GM18861 (cell line): ENCODE measurements around the gene RNF39.

Experiments used
- ATAC-seq: cut with Tn5 transposase; IDR thresholded peaks from one replicate; pipeline ENCODE4 v1.9.1; 2021; ENCODE audit not compliant: unreplicated experiment

The RNF39 gene

DNA sequence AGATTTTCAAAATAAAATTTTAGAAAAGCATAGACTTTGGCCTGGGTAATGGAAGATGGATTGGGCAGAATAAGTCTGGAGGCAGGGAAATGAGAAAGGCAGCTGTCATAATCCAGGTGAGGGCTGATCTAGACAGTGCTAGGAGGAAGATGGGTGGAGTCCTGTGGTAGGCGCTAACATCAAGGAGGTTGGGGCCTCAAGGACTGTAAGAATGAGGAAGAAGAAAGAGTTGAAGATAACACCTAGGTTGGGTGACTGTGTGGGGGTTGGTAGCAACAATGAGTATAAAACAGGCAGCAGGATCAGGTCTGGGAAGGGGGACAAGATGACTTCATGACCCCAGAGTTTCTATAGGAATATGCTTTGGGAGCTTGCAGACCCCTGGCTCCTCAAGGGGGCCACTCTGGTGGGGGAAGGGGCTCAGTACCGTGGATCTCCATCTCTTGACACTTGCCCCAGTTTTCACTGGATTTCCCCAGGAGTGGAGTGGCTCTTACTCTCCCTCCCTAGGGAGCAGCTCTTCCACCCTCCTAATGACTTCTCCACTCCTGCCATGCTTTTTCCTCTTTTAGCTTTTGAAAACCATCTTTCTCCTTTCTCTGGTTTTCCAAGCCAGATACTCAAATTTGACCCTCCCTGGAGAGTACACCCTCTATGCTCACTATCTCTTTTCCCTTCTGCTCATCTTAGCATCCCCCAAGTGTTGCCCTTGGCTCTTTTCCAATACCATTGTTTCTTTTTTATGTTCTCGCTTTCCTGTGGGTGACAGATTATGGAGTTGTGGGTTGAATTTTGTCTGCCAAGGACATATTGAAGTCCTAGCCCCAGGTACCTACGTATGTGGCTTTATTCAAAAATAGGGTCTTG, 22.6 kb upstream of the RNF39 start:
- no peak for ATAC-seq

DNA sequence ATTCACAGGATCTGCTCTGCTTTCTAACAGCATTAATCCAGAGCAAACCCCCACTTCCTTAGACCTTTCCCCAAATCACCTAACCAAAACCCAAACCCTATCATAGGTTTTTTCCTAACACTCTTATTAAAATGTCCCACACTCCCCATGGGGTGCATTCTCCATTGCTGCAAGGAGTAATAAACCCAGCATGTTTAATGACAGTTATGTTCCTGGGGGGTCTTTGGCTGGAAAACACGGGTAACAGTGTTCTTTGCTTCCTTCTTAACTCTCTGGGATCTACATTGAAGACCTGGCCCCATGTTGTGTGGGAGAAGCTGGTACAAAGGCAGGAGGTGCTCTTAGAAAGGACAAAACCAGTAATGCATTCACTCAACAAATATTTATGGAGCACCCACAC, 21.3 kb upstream of the RNF39 start:
- ATAC-seq: no peak

DNA sequence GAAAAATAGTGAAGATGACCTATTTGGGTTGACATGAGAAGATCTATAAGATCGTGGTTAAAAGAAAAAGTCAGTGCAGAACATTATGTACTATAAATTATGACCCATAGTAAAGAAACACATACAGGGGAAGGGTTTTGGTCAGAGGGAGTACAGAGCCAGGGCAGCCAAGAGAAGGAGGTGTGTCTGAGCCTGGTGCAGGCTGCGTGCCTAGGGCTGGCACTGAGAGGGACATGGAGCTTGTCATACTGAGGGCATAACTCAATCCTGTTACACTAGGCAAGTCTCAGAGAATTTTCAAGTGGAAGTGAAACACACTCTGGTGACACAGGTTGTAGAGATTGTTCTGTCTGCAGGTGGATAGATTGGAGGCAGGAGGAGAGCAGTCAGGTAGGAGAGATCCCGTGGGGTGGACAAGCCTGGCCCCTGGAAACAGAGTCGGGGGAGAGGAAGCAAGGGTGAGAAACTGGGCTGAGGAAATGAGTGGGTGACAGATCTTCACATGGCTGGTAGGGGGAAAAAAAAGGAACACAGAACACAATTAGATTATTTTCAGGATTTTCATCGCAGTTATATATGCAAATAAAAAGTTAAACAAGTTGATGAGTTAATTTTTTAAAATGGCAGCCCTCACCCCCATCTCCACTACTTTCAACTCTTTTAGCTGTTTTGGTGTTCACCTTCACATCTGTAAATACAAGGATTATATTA, 18.5 kb upstream of the RNF39 start:
- no peak for ATAC-seq

DNA sequence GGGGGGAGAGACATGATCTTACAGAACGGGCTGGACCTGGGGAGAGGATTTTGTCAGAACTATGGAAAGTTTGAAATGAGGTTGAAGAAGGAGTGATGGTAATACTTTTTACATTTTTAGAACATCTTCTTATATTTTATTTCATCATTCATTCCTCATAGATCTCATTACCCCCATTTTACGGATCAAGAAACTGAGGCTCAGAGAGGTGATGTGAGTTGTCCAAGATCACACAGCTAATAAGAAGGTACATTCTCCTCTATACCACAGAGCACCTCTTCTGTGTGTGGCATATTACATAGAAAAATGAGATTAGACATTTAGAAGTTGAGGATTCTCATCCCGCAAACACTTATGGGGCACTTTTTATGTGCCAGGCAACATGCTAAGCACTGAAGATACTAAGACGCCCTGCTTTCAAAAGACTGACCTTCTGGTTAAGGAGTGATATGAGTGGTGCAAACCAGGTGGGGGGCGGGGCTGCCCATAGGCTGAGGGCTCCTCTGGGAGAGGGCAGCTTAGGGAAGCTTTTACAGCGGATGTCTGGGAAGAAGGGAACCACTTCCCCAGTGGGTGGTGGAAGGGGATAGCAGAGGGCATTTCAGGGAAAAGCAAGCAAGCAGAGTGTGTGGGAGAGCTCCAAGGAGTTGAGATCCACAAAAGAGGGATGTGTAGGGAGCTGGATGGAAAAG, 17.4 kb upstream of the RNF39 start:
- no peak for ATAC-seq

- no peak for ATAC-seq
Measured at GRCh38 chr6:30091577-30092381, 16.2 kb upstream of the RNF39 start.

DNA sequence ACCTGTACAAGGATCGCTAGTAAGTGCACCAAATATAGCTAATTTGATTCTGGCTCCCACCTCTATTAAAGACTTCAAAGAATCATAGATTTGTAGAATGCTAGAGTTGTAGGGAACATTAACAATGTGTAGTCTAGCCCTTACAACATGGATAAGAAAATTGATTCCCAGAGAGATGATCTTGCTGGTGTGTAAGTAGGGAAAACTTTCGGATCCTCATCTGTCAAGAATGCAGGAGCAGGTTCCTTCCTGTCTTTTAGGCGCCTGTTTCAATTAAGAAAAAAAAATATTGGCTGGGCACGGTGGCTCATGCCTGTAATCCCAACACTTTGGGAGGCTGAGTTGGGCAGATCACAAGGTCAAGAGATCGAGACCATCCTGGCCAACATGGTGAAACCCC, 12.3 kb upstream of the RNF39 start:
- no peak for ATAC-seq

GRCh38 chr6:30077218-30077617, 1.6 kb upstream of the RNF39 start:
- no peak for ATAC-seq

DNA sequence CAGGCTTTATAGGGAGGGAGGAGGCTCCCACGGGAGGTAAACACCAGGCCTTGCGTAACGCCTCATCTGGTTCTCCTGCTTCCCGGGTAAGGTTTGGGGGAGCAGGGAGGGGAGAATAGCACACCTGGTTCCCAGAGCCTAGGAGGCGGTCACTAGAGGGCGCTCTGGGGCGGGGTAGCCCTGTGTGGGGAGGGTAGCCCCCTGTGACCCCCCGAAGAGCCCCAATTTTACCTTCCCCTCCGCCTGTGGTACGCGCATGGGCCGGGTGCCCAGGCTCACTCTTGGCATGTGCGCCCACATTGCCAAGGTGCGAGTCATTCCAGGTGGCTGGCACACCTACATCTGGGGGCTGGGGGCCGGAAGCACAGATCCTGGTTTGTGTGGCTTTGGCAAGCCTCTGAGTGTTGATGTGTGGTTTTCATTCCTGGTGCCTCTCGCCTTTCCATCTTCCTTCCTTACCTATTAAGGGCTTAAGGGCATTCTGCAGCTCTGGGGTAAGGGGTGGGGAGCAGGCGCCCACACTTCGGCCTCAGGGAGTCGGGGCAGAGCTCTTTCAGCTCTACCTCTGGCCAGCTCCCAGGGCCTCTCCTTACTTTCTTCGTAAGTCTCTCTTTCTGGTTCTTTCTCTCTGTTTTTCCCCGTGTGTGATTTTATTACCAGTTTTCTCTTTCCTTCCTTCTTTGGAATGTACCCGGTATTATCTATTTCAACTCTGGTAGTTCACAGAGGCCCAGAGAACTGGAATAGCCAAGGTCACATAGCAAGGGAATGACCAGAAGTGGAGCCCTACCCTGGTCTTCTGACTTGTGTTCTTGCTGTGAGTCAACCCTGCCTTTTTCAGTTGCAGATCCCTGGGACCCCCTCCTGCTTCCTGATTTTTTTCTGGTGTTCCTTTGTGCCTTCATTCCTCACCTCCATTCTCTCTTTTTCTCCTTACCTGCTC, 492 bp upstream of the RNF39 start:
- ATAC-seq: no peak

DNA sequence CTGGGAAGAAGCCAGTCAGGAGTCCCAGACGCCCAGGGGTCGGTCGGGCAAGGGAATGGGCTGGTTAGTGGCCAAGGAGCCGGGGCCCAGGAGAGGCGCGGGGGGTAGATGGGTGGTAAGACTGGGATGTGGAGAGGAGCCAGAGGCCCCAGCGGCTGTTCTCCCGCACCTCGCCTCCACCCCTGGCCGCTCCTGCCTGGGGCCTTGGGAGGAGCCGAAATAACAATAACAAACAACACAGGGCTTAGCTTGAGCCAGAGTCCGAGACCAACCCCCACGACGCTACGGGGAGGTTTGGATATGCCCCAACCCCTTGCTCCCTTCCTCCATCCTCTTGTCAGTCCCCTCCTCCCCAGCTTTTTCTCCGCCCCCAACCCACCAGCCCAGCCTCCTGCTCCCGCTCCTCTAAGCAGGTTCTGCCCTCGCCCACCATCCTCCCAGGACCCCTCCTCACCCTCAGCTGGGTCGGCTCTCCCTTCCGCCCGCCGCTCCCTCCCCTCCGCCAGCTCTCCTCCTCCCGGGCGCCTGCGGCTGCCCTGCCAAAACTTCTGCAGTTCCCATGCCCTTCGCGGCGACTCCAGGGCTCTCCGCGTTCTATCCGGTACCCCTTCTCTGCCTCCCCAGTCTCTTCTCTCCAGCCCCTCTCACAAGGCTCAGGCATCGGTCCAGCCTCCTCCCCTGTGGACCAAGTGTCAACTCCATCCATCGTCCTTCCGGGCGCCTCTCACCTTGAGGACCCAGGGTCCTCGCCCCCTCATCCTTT, 1.1 kb downstream of the RNF39 start:
- no peak for ATAC-seq

- no peak for ATAC-seq
Measured at GRCh38 chr6:30073489-30074235, 1.9 kb downstream of the RNF39 start.

DNA sequence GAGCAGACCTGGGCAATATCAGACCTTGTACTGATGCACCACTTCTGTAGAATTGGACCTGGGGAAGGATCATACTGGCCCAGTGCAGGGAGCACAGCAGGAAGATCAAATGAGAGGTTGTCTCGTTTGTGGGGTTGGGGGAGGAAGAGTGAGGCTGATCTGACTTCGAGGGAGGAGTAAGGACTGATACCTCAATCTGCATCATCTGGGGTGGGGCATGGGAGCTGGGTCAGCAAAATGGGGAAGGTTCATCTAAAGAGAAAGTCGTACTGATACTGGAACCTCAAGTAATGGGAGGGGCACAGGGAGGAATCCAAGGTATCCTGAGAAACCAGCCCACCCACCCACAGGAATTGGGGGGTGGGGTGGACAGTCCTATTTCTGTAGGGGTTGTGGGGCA, 3.7 kb downstream of the RNF39 start:
- no peak for ATAC-seq

DNA sequence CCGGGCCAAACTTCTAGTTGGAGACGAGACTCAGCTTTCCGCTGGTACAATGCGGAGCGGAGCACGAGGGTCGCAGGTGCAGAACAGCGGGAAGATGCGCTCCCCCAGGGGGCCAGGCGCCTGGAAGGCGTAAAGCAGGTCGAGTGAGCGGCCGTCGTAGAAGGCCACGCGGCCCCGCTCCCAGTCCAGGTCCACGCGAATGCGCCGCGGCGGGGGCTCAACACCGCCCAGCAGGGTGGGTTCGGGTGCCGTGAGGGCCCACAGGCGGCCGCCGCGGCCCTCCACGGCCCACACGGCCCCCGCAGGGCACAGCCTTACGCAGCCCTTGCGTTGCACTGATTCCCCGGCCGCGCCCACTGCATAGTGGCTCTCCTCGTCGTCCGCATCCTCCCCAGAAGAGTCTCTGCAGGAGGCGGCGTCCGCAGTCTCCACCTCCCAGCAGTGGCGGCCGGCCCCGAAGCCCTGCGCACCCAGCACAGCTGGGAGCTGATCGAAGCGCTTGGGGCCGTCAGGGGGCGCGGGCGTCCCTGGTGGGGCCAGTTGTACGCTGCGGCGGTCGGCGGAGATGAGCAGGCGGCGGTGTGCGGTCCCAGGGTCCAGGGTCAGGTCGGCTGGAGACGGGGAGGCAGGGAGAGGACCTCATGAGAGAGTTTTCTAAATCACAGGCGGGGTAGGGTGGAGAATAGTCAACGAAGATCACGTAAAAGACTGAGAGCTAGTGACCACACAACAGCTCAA, 4.3 kb downstream of the RNF39 start:
- ATAC-seq: no peak

DNA sequence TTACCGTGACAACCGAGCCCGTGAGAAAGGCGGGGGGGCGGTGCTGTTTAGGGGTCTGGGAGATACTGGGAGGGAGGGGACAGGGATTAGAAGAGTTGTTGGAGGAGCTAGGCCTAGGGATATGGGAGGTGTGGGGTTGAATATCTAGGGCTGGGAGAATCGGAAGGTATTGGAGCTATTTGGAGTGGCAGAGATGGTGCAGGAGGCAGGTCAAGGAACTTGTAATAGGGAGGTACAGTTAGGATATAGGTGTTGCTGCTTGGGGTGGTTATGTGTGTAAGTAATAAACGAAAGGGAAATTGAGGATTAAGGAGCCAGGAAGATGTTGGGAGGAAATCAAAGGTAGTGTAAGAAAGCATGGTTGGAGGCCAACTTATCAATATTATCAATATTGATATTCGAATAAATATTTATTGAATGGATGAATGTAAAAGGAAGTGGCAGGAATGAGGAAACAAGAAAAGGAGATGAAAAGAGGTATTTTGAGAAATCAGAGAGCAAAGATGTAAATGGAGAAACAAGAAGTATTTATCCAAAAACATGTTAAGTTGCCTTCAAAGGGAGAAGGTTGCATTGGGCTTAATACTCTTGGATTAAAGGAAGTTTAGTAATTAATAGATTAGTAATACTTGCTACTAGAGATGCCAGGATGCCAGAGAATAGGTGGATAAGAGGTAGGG, 8.0 kb downstream of the RNF39 start:
- ATAC-seq: no peak

GRCh38 chr6:30066577-30067459, 8.8 kb downstream of the RNF39 start, which contains the start of gene PPP1R11:
Gene PPP1R11, plus strand, starts transcription at chr6:30067198. Its CDS starts 213 bp downstream, at chr6:30067411.
- peak; percentile 88 for ATAC-seq

DNA sequence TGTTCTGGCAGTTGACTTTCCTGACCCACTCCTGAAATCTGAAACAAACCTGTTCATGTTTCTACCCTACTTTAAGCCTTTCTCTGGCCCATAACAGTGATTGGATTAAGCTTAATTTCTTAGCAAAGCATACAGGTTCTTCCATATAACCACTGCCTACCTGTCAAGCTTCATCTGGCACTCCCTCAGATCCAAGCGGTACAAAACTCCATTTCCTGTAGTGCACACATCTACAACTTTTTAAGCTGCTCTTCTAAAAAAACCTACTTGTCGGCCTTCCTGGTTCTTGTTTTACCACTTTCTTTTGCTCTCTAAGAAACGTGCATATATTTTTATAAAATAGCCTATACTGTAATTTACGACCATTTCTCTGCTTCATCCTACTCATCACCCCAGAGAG, 9.5 kb downstream of the RNF39 start:
- no peak for ATAC-seq

GRCh38 chr6:30063315-30063714, 12.3 kb downstream of the RNF39 start:
- no peak for ATAC-seq
